ENCODE data around the gene CCDC9B. TPM values are rescaled to one million over a fixed set of nuclear protein-coding genes. Genes with fewer than 3 reads are reported as not detected.

Gene CCDC9B
- total and polyA plus RNA-seq, 7 donors, result 5.1 to 97.2 (median 43.9) TPM

DNA sequence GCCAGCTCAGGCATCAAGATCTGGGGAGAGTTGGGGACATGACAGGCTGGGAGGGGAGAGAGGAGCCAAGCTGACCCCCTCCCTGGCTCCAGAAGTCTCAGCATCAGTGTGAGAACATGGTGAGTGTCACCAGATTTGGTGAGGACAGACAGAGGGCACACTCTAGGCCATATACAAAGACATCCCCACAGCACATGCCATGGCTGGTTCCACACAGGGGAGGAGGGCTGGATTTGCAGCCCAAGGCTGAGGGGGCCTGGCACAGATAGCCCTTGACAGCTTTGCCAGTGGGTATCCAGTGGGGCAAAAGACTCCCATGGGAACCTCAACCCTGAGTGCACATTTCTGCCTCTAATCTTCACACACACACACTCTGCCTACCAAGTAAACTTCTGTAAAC is 47.7 kb downstream of the CCDC9B start:
- peaks cover 0 to 2% (median 0%) of the 10 kb centered on the region in 3 donors for H3K27me3 ChIP-seq
- no peaks in the 10 kb centered on the region for H3K36me3 ChIP-seq
- TF ChIP-seq POLR2AphosphoS5 (IDR thresholded peaks at IDR 0.05) (no peak), EP300 (IDR thresholded peaks at IDR 0.05) (no peak), POLR2A (IDR thresholded peaks at IDR 0.05) (no peak)
- TF ChIP-seq, protein P1, sequence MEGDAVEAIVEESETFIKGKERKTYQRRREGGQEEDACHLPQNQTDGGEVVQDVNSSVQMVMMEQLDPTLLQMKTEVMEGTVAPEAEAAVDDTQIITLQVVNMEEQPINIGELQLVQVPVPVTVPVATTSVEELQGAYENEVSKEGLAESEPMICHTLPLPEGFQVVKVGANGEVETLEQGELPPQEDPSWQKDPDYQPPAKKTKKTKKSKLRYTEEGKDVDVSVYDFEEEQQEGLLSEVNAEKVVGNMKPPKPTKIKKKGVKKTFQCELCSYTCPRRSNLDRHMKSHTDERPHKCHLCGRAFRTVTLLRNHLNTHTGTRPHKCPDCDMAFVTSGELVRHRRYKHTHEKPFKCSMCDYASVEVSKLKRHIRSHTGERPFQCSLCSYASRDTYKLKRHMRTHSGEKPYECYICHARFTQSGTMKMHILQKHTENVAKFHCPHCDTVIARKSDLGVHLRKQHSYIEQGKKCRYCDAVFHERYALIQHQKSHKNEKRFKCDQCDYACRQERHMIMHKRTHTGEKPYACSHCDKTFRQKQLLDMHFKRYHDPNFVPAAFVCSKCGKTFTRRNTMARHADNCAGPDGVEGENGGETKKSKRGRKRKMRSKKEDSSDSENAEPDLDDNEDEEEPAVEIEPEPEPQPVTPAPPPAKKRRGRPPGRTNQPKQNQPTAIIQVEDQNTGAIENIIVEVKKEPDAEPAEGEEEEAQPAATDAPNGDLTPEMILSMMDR (IDR thresholded peaks at IDR 0.05), result no peak
- H3K27ac ChIP-seq, result no peak overlapping the region
- H3K4me1 ChIP-seq, result peaks cover 0 to 31% (median 26%) of the 10 kb centered on the region in 4 donors
- no peak overlapping the region for H3K4me3 ChIP-seq
- no peak for DNase-seq
- H3K9me3 ChIP-seq, result no peaks in the 10 kb centered on the region
- intact Hi-C loops (cut with DNase I), result no loop called here

DNA sequence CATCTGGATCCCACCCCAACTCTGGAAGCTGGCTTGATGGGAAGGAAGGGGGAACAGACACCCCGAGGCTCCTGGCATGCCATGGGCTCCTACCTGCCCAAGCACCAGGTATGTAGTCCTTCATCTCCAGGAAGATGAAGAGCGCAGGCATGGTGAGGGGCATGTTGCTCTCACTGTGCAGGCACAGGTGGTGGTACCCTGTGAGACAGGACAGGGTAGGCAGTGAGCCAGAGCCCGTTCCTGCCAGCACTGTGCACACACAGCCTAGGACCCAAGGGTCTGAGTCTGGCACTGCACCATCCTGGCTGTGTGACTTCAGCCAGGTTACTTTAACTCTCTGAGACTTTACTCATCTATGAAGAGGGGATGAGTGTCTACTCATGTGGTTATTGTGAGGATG is 48.5 kb downstream of the CCDC9B start:
- H3K27ac ChIP-seq, result no peak overlapping the region
- peaks cover 0 to 2% (median 0%) of the 10 kb centered on the region in 3 donors for H3K27me3 ChIP-seq
- no peak for TF ChIP-seq EP300 (IDR thresholded peaks at IDR 0.05)
- H3K9me3 ChIP-seq, result no peaks in the 10 kb centered on the region
- no peak for DNase-seq
- no peaks in the 10 kb centered on the region for H3K36me3 ChIP-seq
- intact Hi-C loops (cut with DNase I), result no loop called here
- WGBS, 2 donors, result 83 to 89% methylated on average over 3 of the region's 3 CpGs
- no peak overlapping the region for H3K4me3 ChIP-seq
- H3K4me1 ChIP-seq, result peaks cover 0 to 31% (median 26%) of the 10 kb centered on the region in 4 donors

DNA sequence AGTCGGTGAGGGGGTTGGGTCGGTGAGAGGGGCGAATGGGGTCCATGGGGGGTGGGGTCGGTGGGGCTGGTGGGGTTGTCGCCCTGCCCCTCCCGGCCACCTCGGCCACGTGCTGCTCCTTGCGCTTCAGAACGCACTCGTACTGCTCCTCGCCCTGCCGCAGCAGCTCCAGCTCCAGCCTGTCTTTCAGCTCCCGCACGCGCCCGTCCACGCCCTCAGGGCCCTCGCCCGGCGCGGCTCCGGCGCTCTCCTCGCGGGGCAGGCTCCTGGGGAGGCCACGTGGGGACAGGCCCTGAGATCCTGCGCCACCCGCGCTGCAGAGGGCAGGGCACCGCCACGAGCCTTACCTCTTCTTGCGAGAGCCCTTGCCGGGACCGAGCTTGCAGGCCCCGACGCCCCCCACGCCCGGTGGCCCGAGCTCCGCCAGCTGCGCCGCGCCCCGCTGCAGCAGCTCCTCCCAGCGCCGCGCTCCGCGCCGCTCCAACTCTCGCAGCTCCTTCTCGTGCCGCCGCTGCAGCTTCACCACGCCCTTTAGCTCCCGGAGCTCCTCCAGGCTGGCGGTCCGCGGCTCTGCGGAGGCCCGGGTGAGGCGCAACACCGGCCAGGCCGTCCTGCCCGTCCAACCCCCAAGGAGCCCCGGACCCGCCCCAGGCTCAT is 49.7 kb downstream of the CCDC9B start:
- Histone ChIP-seq H3K4me3 (peak overlapping the region in 3 of 4 donors; percentile 37 to 46 (median 40)), H3K27me3 (peaks cover 0 to 2% (median 0%) of the 10 kb centered on the region in 3 donors), H3K36me3 (no peaks in the 10 kb centered on the region), H3K9me3 (no peaks in the 10 kb centered on the region), H3K27ac (peak overlapping the region in 2 of 4 donors; percentile 19 to 24), H3K4me1 (peaks cover 0 to 27% (median 20%) of the 10 kb centered on the region in 4 donors)
- 14 to 57% methylated on average over 68 of the region's 68 CpGs for WGBS, 2 donors
- DNase-seq, result peak; percentile 77
- TF ChIP-seq, protein P1 (IDR thresholded peaks at IDR 0.05), result no peak
- TF ChIP-seq POLR2AphosphoS5 (IDR thresholded peaks at IDR 0.05) (no peak), EP300 (IDR thresholded peaks at IDR 0.05) (no peak), POLR2A (IDR thresholded peaks at IDR 0.05) (no peak)
- intact Hi-C loops (cut with DNase I), result no loop called here

DNA sequence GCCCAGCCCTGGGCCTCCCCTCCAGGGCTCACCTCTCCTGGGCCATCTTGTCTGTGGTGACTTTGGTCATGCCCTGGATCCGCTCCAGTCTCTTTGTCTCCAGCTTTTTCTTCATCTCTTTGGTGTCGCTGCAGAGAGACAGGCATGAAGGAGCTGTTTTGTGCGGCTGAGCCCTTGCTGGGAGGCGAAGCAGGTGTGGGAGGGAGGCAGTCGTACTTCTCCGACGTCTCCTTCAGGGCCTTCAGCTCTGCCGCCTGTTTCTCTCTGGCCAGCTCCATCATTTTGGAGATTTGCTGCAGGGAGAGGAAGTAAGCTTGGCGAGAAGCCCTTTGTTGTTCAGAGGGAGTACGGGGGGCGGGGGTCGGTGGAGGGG is 50.2 kb downstream of the CCDC9B start:
- intact Hi-C loops (cut with DNase I), result no loop called here
- Histone ChIP-seq H3K4me1 (peaks cover 0 to 27% (median 20%) of the 10 kb centered on the region in 4 donors), H3K4me3 (peak overlapping the region in 2 of 4 donors; percentile 40 to 46), H3K36me3 (no peaks in the 10 kb centered on the region), H3K27ac (no peak overlapping the region), H3K27me3 (peaks cover 0 to 2% (median 0%) of the 10 kb centered on the region in 3 donors), H3K9me3 (no peaks in the 10 kb centered on the region)
- 69 to 73% methylated on average over 12 of the region's 12 CpGs for WGBS, 2 donors
- no peak for DNase-seq
- no peak for TF ChIP-seq POLR2A (IDR thresholded peaks at IDR 0.05)
- no peak for TF ChIP-seq POLR2AphosphoS5 (IDR thresholded peaks at IDR 0.05)
- TF ChIP-seq, protein P1 (IDR thresholded peaks at IDR 0.05), result no peak
- TF ChIP-seq EP300 (IDR thresholded peaks at IDR 0.05), result no peak

DNA sequence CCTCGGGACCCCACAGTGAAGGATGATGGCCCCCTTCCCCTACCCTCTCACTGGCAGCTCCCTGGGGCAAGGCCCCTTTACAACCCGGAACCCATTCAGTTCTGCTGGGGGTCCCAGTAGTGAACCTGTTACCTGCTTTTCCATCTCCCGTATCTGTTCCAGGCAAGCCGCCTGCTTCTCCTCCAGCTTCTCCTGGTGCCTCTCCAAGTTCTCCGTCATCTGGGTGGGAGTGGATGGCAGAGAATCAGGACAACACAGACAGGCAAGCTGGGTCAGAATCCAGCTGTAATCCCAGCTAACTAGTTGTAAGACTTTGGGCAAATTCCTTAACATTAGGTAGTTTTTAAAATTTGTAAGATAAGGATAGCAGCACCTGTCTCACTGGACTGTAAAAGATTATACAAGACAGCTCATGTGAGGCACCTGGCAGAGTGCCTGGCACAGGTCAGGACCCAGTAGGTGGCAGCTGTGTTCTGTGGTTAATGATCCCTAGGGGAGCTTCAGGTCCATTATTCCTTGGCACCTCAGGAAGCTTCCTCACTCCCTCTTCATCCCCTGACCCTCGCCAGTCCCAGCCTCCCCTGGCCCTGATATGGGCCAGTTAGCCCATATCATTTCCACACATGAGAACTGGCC is 51.5 kb downstream of the CCDC9B start:
- Histone ChIP-seq H3K4me1 (peaks cover 0 to 33% (median 25%) of the 10 kb centered on the region in 4 donors), H3K4me3 (no peak overlapping the region), H3K27me3 (peaks cover 0 to 2% (median 0%) of the 10 kb centered on the region in 3 donors), H3K9me3 (no peaks in the 10 kb centered on the region), H3K27ac (no peak overlapping the region), H3K36me3 (no peaks in the 10 kb centered on the region)
- intact Hi-C loops (cut with DNase I), result no loop called here
- 19 to 66% methylated on average over 6 of the region's 6 CpGs for WGBS, 2 donors
- no peak for DNase-seq
- no peak for TF ChIP-seq POLR2A (IDR thresholded peaks at IDR 0.05)
- TF ChIP-seq EP300 (IDR thresholded peaks at IDR 0.05), result no peak
- TF ChIP-seq, protein P1 (IDR thresholded peaks at IDR 0.05), result no peak
- TF ChIP-seq POLR2AphosphoS5 (IDR thresholded peaks at IDR 0.05), result no peak
